Jurkat, Clone E6-1 (cell line): ENCODE data around the gene CCNK.

Experiments
- DNase-seq: peaks from one replicate; pipeline ENCODE4 v3.0.0-alpha.2; 2011; ENCODE audit warnings: low read depth, low spot score
- H3K4me3 ChIP-seq: 2 replicates; pipeline ENCODE4 v1.5.1; 2011; ENCODE audit warnings: mild to moderate bottlenecking, low read length, control low read depth, moderate library complexity

Gene CCNK

GRCh38 chr14:99544991-99545390 is 63.8 kb downstream of the CCNK start:
- no peak overlapping the region for H3K4me3 ChIP-seq
- no peak for DNase-seq

- no peak for DNase-seq
- H3K4me3 ChIP-seq: no peak overlapping the region
Observed at GRCh38 chr14:99545586-99545985, 64.4 kb downstream of the CCNK start.

- H3K4me3 ChIP-seq: no peak overlapping the region
- no peak for DNase-seq
Observed at GRCh38 chr14:99546234-99546879, 65.1 kb downstream of the CCNK start.

- DNase-seq: no peak
- no peak overlapping the region for H3K4me3 ChIP-seq
Observed at GRCh38 chr14:99548255-99548654, 67.0 kb downstream of the CCNK start.

- no peak overlapping the region for H3K4me3 ChIP-seq
- DNase-seq: no peak
Observed at GRCh38 chr14:99548871-99549515, 67.8 kb downstream of the CCNK start.

- no peak overlapping the region for H3K4me3 ChIP-seq
- DNase-seq: no peak
Observed at GRCh38 chr14:99549684-99550083, 68.5 kb downstream of the CCNK start.

GRCh38 chr14:99550387-99550992 is 69.3 kb downstream of the CCNK start:
- no peak for DNase-seq
- H3K4me3 ChIP-seq: no peak overlapping the region

GRCh38 chr14:99551034-99551922 is 70.1 kb downstream of the CCNK start:
- DNase-seq: no peak
- no peak overlapping the region for H3K4me3 ChIP-seq

GRCh38 chr14:99552021-99552553 is 70.9 kb downstream of the CCNK start:
- no peak overlapping the region for H3K4me3 ChIP-seq
- no peak for DNase-seq

GRCh38 chr14:99552572-99553216 is 71.5 kb downstream of the CCNK start:
- no peak overlapping the region for H3K4me3 ChIP-seq
- no peak for DNase-seq

- no peak overlapping the region for H3K4me3 ChIP-seq
- DNase-seq: no peak
Observed at GRCh38 chr14:99554184-99554583, 73.0 kb downstream of the CCNK start.

GRCh38 chr14:99554757-99555531 is 73.7 kb downstream of the CCNK start:
- H3K4me3 ChIP-seq: no peak overlapping the region
- DNase-seq: no peak

GRCh38 chr14:99556134-99556791 is 75.1 kb downstream of the CCNK start:
- DNase-seq: no peak
- no peak overlapping the region for H3K4me3 ChIP-seq

GRCh38 chr14:99559286-99559990 is 78.2 kb downstream of the CCNK start:
- no peak overlapping the region for H3K4me3 ChIP-seq
- DNase-seq: no peak

- DNase-seq: no peak
- H3K4me3 ChIP-seq: no peak overlapping the region
Observed at GRCh38 chr14:99560403-99560802, 79.2 kb downstream of the CCNK start.

GRCh38 chr14:99560922-99561683 is 79.9 kb downstream of the CCNK start:
- no peak for DNase-seq
- H3K4me3 ChIP-seq: no peak overlapping the region

- DNase-seq: no peak
- H3K4me3 ChIP-seq: no peak overlapping the region
Observed at GRCh38 chr14:99561864-99562263, 80.7 kb downstream of the CCNK start.
